Transverse colon (tissue), 3 donors: Measurements from ENCODE around the gene CRAT.

ENCODE experiments used
- CTCF ChIP-seq, 5 experiments: fragments of 200-600 bp in 3 of 5; fragments of 450-650 bp in 2 of 5; sonication (generic) in 3 of 5; IDR thresholded peaks; 1 replicate in 2 of 5; 2 replicates in 3 of 5; pipeline ENCODE4 v1.5.1; 2016 to 2017; ENCODE audit warnings: antibody characterized with exemption in 5 of 5, inconsistent platforms in 3 of 5, mild to moderate bottlenecking in 2 of 5, moderate library complexity in 1 of 5
- POLR2A ChIP-seq: fragments of 450-650 bp; IDR thresholded peaks from one replicate; pipeline ENCODE4 v1.6.1; 2016; ENCODE audit warnings: antibody characterized with exemption, mild to moderate bottlenecking, moderate library complexity

GRCh38 chr9:129097671-129098306, 12.8 kb downstream of the CRAT start:
- TF ChIP-seq POLR2A (no peak), CTCF (IDR thresholded peaks at IDR 0.05) (no peak)
